NCI-H187 (cell line): ENCODE measurements around the gene OTUB1.

Experiments used
- DNase-seq, 2 experiments: peaks; one replicate each; lab custom pipeline; 2025; lab: John Stamatoyannopoulos, UW

OTUB1 gene

DNA sequence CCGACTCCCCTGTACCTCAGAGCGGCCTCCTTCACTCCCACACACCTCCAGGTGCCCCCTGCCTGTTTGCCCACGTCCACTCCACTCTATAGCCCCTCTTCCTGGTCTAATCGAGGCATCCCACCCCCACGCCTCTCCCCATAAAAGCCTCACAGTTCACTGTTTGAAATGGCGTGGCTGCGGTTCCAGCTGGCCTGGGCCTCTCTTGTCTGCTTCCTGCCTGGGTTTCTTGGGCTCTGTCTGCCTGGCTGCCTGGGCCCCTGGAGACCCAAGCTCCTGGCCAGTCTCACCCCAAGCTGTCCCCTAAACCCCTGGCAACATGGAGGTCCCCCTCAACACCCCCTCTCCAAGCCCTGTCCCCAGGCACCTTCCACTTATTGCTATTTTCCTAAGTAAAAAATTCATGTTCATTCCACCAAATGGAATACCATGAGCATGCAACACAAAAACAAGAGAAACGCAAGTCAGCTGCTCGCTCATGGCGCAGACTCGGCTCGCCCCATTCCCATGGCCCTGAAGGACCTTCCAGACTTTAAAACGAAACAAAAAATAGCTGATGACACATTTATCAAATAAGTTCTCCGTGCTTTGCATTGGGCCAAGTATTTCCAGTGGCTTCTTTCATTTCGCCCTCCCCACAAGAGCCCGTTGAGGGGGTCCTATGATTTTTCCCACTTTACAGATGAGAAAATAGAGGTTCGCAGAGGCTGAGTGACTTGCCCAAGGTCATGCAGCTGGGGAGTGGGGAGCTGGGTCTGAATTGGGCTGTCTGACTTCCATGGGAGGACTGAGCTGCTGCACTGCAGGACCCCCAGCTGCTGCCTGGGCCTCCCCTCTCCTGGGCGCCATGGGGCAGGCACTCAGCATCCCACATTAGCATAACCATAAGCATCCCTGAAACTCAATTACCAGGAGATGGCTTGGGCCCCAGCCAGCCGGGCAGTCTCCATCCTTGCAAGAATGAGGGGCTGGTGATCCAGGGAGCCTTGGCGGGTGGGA is 37.8 kb downstream of the OTUB1 start:
- DNase-seq, result no peak

DNA sequence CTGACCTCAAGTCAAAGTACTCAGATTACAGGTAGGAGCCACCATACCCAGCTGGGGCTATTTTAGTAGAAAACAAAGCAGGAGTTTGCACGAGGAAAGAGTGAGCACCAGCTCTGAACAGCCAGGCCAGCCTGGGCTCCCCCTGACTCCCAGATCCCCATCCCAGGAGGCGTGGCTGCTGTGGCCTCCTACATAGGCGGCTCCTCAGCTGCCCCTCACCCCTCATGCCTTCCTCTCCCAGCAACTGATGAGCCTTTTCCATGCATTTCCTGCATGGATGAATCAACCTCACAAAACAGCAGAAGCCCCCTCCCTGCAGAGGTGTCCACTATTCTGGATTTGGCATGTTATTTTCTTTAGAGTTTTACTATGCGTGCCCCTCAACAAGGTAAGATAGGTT is 39.0 kb downstream of the OTUB1 start:
- DNase-seq, result no peak

DNA sequence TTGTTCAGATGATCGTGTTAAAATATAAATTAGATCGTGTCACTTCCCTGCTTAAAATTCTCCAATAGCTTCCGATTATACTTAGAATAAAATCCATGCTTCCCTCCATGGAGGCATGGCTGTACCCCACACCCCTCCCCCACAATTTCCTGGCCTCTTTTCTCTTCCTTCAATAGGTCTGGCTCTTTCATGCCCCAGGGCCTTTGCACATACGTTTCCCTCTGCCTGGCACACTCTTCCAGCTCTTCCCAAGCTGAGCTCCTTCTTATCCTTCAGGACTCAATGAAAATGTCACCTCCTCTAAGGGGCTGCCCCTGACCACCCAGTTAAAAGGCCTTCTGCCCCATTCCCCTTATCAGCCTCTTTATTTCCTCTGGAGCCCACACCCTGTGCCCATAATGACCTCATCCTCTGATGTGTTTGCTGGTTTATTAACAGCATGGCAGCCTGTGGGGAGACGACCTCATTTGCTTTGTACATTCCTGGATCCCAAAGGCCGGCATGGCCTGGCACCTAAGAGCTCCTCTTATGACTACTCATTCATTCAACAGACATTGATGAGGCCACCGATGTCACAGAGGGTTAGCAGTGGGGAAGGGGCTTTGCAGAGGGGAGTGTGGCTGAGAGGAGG is 40.5 kb downstream of the OTUB1 start:
- DNase-seq, result no peak

DNA sequence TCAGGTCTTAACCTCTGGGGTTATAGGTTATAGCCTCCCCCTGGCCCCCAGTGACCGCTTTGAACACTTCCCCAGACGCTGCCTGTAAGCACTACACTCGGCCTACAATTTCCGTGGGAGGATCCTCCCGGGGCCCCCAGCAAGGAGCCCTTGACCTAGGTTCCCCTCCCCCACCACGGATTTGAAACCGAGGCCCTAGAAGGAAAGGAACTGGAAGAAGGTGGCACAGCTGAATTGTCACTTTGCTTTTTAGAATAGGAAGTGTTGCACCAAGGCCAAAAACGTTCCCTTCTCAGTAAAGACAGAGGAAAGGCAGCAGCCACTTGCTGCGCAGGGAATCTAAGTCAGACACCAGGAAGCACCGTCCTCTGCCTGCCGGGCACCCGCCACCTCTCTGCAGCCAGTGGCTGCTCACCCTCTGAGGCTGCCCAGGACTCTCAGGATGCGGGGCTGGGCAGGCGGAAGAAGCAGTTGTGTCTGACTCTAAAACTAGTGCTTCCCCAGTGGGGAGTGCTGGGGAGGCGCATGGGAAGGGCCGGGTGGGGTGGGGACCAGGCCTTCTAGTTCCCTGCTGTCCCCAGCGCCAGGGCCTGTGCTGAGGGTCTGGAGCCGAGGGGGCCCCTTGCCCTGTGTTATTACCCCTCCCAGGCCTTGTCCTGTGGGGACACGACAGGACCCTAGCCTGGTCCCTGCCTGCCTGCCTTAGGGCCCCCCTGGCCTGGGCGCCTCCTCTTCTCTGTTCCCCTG is 41.6 kb downstream of the OTUB1 start:
- DNase-seq, result no peak

DNA sequence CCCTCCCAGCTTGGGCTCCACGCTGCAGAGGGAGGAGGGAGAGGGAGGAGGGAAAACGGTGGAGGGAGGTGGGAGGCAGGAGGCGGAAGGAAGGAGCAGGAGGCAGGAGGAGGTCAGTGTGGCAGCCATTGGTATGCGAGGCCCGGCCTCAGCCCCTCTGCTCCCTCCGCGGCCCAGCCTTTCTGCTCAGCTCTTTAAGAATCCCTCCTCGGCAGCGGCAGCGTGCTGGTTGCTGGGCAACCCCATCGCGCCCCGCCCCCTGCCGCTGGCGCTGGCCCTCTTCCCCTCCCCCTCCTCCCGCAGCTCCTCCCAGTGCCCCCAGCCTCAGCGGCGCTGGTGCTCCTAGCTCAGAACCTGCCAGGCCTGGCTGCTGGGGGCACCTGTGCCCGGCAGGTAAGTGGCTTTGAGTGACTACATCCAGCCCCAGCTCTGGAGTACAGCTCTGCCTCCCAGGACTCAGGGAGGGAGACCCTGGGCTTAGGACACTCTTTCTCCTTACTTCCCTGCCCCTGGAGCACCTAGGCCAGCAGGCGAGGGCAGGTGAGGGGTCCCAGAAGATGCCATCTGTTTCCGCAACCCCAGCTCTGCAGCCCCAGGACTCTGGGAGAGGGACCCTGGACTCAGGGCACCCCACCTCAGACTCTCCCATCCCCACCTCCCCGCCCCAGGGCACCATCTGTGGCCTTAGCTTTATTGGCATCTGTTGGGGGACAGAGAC is 42.3 kb downstream of the OTUB1 start:
- DNase-seq, result peak; percentile 9 to 42

DNA sequence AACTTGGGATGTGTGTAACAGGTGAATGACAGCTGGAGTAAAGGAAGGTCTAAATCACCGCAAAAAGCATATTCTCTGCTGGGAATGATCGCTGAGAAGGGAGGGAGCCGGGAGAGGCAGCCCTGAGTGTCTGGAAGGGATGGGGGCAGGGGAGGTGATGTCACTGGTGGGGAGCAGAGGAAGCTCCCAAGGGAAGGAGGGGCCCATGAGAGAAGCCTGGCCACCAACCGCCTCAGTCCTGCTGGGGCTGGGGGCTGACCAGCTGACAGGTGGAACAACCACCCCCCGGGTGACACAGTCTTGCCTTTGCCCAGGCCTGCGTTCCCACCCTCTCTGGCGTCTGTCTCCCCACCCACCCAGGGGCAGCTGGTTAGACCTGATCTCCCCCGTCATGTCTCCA is 43.5 kb downstream of the OTUB1 start:
- DNase-seq, result no peak

DNA sequence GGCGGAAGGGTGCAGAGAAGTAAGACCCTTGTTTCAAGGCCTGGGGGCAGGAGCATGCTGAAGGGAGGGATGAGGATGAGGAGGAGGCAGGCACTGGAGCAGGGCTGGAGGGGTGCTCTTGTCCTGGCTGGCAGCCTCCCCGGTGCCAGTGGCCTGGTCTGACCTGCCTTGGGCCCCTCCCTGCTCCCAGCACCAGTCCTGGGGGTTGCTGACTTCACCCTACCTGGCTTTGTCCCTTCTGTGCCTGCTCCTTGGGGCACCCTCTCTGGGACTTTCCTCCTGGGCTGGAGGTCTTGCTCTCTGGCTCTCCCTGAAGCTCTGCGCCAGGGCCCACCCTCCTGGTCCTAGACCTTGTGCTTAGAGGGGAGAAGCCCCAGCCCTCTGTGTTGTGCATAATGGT is 44.8 kb downstream of the OTUB1 start:
- no peak for DNase-seq

DNA sequence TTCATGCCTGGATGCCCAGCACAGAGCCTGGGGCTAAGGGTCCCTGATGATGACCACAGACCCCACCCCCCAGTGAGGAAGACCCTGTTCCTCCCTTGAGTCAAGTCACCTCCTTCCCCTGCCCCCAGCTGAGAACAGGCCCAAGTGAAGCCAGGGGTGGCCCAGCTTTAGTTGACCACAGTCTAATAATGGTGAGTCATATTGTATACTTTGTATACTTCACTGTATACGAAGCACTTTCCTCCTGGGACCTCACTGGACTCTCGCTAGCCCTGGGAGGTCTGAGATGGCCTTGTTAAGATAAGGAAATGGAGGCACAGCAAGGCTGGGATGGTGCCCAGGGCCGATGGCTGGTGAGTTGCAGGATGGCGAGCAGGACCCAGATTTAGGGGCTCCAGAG is 45.8 kb downstream of the OTUB1 start:
- DNase-seq, result no peak

DNA sequence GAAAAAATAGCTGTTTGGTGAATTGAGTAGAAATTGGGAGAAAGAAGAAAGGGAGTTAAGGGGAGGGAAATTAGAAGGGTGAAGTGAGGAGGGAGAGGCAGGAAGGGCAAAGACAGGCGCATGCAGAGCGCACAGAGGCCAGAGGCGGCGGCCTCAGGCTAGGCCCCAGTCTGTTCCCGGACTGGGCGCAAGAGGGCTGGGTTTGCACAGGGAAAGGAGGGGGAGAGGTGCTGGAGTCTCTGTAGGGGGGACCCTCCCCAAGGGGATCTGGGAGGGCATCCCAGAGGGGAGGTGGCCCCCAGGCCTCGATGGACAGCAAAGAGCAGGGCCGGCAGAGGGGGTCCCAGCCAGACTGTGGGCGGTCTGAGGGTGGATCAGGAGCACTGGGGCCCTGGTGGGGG is 48.2 kb downstream of the OTUB1 start:
- no peak for DNase-seq

DNA sequence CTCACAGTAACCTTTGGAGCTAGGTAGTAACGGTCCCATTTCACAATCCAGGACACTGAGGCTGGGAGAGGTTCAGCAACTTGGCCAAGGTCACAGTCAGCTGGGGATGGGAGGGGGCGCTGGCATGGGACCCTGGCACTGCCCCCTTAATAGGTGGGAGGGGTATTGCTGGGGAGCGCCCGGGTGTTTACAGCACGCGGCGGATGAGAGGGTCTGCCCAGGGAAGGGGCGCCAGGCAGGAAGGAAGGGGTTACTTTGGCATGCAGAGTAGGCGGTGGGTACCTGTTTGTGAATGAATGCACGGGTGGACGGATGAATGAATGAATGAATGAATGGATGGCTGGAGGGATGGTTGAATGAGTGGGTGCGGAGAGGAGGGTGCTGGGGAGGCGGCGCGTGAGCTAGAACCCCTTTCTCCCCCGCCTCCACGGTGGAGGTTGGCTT is 48.9 kb downstream of the OTUB1 start:
- DNase-seq, result no peak

DNA sequence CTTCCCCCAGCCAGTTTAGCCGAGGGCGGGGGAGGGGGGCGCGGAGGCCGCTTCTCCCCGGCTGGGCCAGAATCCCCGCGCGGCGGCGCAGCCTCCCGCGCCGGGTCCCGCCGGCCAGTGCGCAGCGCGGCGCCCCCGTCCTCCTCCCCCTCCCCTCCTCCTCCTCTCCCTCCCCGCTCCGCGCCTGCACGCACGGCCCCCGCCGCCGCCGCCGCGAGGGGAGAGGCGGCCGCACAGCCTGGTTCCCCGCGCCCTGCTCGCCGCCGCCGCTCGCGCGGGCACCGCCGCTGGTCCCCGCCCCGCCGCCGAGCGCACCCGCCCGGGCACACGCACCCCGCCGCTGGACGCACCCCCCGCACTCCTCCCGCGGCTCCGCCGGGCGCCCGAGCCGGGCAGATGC is 49.3 kb downstream of the OTUB1 start, which contains the start of gene FLRT1:
Gene FLRT1, plus strand, starts transcription at position 356 of the 400 bp plus-strand sequence. CDS start 80,337 bp downstream, outside the sequence.
- DNase-seq, result no peak

DNA sequence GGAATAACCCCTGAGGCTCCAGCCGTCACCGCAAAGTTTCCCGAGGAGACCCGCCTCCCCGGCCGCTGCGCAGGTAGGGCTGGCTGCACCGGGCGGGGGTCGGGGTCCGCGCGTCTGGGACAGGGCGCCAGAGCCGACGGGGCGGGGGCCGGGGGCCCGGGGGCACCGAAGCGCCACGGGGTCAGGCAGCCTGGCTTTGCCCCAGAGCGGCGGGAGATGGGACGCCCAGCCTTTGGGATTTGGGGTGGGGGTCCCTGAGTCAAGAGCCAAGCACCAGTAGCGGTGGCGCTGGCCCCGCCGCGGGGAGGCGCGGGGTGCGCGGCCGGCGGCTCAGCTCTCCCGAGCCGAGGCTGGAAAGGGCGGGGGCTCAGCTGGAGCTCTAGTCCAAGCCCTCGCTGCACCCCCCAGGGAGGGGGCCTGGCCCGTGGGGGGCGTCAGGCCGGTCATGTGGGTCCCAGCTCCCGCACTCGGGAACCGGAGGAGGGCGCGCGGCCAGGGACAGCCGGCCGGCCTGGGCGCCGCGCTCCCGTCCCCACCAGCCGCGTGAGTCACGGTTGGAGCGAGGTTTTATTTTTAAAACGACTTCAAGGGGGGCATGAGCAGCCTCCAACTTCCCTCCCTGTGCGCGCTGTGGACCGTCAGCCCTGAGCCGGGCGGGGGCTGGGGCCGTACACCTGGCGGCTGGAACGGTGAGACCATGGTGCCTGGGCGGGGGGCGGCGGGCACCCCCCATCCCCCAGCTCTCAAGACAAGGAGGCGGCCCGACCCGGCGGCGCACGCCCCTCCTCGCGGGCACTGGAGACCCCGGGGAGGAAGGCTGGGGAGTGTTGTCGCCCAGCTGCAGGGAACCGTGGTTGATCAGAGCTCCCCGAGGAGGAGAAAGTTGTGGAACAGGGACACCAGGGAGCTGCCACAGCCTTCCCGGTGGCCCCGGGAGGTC is 50.1 kb downstream of the OTUB1 start:
- DNase-seq, result no peak

DNA sequence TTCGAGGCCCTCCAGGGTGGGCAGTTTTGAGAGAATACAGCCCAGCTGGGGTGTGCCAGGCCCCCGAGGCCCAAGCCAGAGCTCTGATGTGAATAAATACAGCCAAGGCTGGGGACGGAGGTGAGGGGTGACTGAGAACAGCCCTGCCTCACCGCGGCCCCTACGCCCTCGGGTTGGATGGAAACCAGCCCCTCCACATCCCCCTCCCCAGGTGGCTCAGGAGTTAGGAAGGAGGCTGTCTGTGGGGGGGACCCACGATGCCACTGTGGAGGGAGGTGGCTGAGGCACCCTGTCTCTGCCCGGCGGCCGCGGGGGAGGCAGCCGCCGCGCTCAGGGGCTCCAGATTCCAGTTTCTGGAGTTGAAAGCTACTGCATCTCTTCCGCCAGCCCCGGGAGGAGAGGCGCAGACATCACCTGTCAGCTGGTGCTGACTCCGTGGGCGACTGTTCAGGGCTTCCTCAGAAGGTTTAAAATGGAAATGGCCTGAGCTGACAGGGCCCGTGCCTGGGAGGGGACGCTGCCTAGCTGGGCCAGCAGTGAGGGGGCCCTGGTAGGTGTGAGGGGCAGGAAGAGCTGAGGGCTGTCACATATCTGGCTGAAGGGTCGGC is 50.9 kb downstream of the OTUB1 start:
- no peak for DNase-seq

DNA sequence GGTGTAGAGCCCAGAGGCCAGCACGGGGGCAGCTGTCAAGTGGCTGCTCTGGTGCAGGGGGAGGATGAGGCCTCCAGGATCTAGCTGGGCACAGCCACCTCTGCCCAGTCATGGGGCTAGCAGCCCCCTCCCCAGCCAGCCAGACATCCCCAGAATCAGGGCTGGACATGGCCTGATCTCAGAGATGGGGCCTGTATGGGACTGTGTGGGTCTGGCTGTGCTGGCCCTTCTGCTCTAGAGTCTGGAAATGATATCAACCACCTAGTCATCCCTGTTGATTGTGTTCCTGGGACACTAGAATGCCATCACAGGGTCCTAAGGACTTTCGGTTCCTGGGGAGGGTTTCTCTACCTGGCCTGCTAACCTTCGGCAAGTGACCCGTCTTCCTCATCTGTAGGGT is 52.3 kb downstream of the OTUB1 start:
- DNase-seq, result no peak

DNA sequence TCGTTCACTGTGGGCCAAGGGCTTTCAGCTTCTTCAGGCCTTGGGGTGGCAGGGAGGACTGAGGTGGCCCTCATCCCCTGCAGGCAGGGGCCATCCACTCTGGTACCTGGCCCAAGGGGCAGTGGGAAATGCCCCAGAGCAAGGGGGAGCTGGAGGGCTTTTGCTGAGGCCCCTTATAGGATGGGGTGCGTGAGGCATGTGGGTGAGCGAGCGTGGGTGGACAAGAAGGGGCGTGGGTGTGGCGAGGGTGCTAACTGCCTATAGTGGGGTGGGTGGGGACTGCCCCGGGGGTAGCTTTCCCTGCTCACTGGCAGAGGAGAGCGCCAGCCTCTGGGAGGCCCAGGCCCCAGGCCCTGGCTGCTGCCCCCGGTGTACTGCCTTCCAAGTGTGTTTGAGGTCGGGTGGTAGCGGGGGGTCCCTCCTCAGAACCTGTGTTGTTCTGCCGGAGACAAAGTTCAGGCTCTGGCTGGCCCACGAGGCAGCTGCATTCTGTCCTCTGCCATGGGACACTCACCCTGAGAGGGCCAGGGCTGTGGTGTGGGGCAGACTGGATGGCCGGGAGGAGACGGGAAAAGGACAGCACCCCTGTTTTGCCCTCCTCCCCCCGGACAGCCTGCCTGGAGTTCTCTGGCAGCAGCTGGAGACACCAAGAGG is 52.9 kb downstream of the OTUB1 start:
- DNase-seq, result no peak

DNA sequence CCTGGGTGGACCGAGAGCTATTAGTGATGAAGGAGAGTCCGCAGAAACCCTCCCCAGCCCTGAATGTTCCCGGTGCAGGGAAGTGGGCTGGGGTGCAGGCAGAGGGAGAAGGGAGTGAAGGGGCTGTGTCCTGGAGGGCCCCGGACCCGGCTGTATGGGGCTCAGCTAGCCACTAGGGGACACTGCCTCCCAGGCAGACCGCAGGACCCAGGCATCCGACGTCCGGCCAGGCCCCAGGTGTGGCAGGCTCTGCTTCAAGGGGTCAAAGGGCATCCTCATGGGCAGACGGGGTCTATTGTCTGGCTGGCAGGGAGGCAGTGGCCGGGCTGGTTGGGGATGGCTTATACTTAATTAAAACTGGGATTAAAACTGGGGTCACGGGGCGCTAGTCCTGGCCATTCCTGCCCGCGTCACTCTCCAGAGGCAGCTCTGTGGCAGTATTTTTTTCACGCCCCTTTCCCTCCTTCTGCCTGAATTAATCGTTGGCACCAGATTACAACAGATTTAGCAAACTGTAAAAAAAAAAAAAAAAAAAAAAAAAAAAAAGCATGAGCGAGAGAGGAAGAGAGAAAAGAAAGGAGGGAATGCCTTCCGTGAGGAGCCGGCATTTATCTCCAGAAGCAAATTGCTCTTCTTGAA is 54.6 kb downstream of the OTUB1 start:
- no peak for DNase-seq

DNA sequence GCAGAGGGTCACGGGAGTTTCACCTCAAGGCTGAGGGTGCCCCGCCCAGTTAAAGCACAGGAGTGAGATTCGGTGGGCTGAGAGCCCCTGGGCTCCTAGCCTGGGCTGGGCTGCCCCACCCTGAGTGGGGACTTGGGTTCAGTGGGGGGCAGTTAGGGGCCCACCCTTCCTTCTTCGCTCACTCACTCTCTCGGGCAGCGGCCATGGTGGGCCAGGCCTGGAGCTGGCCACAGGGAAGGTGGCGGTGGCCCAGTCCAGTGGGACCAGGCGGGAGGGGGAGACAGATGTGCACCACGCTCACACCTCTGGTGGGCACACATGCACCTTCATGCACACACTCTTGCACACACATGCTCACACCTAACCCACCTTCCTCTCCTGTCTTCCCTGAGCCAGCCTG is 55.6 kb downstream of the OTUB1 start:
- no peak for DNase-seq

DNA sequence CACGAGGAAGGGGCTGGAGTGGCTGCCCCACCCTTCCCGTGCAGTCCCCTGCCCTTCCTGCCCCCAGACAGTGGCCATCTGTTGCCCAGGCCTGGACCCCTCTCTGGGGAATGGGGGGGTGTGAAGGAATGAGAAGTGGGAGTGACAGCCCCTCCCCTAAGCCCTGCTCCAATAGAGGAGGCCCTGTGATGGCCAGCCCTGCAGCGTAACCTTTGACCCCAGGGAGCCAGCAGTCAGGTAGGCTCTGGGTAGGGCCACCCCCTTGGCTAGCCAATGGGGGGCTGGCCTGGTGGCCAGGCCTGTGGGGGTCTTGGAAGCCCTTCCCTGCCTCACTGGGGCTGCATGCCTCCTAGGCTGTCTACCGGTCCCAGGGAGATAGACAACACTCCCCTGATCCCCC is 56.1 kb downstream of the OTUB1 start:
- no peak for DNase-seq

DNA sequence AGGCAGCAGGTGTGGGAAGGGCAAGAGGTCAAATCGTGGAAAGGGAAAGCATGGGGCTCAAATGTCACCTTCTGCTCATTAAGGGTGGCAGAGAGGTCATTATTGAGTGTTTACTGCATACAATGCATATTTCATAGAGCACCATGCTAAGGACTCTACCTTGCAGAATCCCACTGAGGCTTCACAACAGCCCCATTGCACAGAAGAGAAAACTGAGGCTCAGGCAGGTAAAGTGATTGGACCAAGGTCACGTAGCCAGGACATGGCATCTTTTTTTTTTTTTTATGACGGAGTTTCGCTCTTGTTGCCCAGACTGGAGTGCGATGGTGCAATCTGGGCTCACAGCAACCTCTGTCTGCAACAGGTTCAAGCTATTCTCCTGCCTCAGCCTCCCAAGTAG is 57.3 kb downstream of the OTUB1 start:
- DNase-seq, result no peak
